GM06990 (cell line): ENCODE measurements around the gene SLC12A9.

Experiments
- DNase-seq: peaks from one replicate; pipeline ENCODE4 v3.0.0-alpha.2; 2011; ENCODE audit not compliant: insufficient read length; ENCODE audit errors: extremely low read depth
- H3K27me3 ChIP-seq: replicated peaks from 2 replicates; pipeline ENCODE4 v1.6.0; 2011; ENCODE audit warnings: low read length; ENCODE audit not compliant: control insufficient read depth, insufficient read depth
- H3K36me3 ChIP-seq: 2 replicates; pipeline ENCODE4 v1.5.1; 2011; ENCODE audit warnings: low read length; ENCODE audit not compliant: control insufficient read depth, insufficient read depth
- H3K4me3 ChIP-seq: replicated peaks from 2 replicates; pipeline ENCODE4 v1.5.1; 2011; ENCODE audit warnings: low read depth, mild to moderate bottlenecking, control low read depth, low read length
- TF ChIP-seq, protein P1 (sequence below): IDR thresholded peaks from 2 replicates; pipeline ENCODE4 v1.5.1; 2011; ENCODE audit warnings: low read length, control low read depth, mild to moderate bottlenecking, inconsistent platforms; ENCODE audit not compliant: insufficient read depth, poor library complexity, severe bottlenecking

SLC12A9 gene, protein sequence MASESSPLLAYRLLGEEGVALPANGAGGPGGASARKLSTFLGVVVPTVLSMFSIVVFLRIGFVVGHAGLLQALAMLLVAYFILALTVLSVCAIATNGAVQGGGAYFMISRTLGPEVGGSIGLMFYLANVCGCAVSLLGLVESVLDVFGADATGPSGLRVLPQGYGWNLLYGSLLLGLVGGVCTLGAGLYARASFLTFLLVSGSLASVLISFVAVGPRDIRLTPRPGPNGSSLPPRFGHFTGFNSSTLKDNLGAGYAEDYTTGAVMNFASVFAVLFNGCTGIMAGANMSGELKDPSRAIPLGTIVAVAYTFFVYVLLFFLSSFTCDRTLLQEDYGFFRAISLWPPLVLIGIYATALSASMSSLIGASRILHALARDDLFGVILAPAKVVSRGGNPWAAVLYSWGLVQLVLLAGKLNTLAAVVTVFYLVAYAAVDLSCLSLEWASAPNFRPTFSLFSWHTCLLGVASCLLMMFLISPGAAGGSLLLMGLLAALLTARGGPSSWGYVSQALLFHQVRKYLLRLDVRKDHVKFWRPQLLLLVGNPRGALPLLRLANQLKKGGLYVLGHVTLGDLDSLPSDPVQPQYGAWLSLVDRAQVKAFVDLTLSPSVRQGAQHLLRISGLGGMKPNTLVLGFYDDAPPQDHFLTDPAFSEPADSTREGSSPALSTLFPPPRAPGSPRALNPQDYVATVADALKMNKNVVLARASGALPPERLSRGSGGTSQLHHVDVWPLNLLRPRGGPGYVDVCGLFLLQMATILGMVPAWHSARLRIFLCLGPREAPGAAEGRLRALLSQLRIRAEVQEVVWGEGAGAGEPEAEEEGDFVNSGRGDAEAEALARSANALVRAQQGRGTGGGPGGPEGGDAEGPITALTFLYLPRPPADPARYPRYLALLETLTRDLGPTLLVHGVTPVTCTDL

DNA sequence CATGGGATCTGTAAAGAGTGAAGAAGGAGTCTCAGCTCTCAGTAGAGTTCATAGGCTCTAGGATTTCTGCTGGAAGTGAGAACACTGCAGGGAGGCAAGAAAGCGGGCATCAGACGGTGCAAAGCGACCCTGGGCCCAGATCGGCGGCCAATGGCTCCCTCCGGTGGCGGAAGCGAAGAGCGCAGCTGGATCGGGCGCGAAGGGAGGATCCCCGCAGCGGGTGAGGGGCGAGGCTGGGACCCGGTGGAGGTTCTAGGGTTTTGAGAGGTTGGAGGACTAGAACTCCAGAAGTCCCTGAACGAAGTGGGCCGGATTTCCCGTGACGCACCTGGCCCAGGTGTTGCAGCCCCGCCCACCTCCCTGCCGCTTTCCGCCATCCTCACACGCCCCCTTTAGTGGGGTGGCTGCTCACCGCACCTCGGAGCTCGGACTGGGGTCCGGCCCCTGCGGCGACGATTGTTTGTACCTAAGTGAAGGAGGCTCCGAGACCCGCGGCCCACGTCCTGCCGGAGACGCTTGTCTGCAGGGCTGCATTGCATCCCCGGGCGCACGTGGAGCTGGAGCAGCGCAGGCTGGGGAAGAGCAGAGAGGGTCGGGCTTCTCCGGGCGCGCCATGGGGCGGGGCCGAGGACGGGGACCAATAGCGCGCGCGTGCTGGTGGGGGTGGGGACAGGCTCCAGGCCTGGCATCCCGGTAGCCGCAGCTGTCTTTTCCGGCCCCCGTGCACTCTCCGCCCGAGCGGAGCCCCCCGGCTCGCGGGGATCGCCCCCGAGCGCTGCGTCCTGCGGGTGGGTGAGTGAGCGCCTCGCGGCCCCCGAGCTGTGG is at the start of gene SLC12A9:
TSS of gene SLC12A9 (plus strand) at position 666 of the 825 bp plus-strand sequence. CDS start 1,485 bp downstream, outside the sequence.
- H3K36me3 ChIP-seq = peaks cover 3% of the 10 kb centered on the region
- peak within 1 kb of the TSS; percentile 90 for H3K4me3 ChIP-seq
- DNase-seq = peak; percentile 93
- H3K27me3 ChIP-seq = no peaks in the 10 kb centered on the region
- TF ChIP-seq, protein P1, sequence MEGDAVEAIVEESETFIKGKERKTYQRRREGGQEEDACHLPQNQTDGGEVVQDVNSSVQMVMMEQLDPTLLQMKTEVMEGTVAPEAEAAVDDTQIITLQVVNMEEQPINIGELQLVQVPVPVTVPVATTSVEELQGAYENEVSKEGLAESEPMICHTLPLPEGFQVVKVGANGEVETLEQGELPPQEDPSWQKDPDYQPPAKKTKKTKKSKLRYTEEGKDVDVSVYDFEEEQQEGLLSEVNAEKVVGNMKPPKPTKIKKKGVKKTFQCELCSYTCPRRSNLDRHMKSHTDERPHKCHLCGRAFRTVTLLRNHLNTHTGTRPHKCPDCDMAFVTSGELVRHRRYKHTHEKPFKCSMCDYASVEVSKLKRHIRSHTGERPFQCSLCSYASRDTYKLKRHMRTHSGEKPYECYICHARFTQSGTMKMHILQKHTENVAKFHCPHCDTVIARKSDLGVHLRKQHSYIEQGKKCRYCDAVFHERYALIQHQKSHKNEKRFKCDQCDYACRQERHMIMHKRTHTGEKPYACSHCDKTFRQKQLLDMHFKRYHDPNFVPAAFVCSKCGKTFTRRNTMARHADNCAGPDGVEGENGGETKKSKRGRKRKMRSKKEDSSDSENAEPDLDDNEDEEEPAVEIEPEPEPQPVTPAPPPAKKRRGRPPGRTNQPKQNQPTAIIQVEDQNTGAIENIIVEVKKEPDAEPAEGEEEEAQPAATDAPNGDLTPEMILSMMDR = peak; percentile 93

DNA sequence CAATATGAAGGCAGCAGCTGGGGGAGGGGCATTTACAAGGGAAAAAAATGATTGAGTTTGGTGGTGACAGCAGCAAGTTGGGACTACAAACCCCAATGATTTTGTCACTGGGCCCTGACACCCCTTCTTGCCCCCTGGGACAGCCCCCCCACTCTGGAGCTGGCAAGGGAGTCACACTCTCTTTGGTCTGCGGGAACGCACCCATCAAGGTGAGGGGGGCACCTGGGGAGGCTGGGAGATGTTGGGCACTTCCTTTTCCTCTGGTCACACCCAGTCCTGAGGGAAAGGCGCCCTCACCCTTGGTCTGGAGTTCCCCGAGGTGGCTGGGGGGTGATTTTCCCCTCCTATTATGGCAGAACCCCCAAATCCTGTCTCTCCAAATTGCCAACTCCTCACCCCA is 49.6 kb upstream of the SLC12A9 start:
- H3K36me3 ChIP-seq = no peaks in the 10 kb centered on the region

DNA sequence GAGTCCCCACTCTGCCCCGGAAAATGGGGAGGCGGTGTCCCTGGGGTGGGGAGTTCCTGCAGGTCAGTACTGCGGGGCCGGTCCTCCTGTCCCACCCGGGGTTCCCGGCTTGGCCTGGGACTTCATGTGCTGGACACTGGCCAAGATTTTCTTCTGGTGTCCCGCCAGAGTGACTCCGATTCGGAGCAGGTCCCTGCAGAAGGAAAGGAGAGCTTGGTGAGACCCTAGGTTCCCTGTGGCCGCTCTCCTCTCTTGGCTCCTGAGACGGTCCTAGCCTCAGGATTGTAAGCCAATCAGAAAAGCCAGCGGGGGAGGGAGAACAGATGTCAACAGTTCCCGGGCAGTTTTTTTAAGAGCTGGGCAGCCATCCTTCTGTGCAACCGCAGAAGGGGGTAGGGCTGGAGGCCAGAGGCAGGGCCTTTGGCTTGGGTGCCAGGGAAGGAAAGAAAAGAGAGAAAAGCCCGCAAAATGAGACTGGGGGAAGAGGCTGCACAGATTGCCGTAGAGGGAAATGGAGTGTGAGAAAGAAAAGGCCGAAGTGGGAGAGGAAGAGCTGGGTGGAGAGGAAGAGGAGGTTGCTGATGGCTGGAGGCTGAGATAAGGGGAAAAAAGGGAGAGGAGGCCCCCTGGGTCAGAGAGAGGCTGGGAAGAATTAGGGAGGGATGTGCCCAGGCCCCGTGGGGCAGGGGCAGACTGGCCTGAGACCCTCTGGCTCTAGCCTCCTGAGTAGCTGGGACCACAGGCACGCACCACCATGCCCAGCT is 48.9 kb upstream of the SLC12A9 start:
- TF ChIP-seq, protein P1 = no peak
- Histone ChIP-seq H3K27me3 (no peaks in the 10 kb centered on the region; the same call in 1 of the 2 replicates), H3K4me3 (peak overlapping the region; percentile 56), H3K36me3 (no peaks in the 10 kb centered on the region)
- DNase-seq = peak; percentile 74

More for the DNA sequence above, 49.6 kb upstream of the SLC12A9 start:
- TF ChIP-seq, protein P1 = no peak
- H3K4me3 ChIP-seq = peak overlapping the region; percentile 56
- DNase-seq = no peak
- H3K27me3 ChIP-seq = no peaks in the 10 kb centered on the region; the same call in 1 of the 2 replicates

DNA sequence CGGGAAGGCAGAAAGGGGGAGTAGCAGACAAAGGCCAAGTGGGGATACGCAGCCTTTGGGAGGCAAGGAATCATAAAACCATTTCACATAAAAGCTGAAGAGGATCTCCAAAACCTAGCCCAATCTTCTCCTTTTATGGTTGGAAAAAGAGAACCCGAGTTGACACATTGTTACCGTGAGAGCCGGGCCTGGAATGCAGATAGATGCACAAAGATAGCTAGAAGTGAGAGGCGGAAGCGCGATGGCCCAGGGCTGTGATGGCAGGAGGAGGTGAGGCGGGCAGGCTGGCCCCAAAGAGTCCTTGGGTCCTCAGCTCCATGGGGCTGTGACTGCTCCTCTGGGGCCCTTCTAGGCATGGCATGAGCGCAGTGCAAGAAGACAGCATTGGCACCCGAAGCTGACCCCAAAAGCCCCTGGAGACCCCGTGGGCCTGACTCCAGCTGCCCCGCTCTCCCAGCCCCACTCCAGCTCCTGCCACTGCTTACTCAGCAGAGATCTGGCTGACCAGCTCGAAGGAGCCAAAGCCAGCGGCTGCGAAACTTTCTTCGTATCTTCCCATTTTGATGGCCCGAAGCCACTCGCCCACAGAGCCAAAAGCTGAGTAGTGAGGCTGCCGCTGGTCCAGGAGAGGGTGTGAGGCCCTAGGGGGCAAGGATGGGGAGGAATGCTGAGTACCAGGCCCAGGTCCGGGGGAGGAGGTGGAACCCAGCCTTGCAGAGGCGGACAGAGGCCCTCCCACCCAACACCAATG is 47.7 kb upstream of the SLC12A9 start:
- no peak overlapping the region for H3K4me3 ChIP-seq

More for the DNA sequence above, 47.7 kb upstream of the SLC12A9 start:
- Histone ChIP-seq H3K36me3 (no peaks in the 10 kb centered on the region), H3K27me3 (no peaks in the 10 kb centered on the region; the same call in 1 of the 2 replicates)
- DNase-seq = no peak
- TF ChIP-seq, protein P1 = no peak
